ENCODE results near the gene RPP40.
"Not testable (repeated sequence)": the region's sequence is repeated elsewhere in the genome, so short reads cannot be mapped to it uniquely, and the experiment has no call there.

The RPP40 gene, protein sequence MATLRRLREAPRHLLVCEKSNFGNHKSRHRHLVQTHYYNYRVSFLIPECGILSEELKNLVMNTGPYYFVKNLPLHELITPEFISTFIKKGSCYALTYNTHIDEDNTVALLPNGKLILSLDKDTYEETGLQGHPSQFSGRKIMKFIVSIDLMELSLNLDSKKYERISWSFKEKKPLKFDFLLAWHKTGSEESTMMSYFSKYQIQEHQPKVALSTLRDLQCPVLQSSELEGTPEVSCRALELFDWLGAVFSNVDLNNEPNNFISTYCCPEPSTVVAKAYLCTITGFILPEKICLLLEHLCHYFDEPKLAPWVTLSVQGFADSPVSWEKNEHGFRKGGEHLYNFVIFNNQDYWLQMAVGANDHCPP

DNA sequence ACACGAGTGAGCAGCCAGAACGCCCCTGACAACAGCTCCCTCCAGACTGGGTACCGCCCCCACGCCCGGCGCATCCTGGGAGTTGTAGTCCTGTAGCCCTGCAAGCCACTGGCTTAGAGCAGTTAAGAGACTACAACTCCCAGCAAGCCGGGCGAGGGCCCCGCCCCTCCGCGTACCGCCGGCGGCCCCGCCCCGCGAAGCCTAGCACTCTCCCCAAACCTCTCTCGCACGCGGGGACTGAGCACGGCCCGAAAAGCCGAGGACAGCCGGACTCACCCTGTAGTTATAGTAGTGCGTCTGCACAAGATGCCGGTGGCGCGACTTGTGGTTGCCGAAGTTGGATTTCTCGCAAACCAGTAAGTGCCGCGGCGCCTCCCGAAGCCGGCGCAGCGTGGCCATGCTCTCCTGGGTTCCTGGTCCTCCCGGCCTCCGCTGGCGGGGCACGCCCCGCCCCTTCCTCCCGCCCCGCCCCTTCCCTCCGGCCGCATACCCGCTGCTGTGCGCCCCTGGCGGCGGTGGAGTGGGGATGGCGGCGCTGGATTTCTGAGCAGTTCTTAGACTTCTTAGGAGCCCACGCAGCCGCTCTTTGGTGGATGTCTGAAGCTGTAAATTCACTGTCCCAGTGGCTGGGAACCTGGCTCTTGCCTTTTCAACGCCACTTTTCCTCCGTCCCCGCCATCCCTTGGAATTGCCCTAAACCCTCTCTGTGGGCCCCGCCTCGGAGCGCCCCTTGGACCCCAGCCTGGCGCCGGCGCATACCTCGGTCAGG is at the start of gene RPP40:
TSS of gene RPP40 (minus strand) at position 434 of the 769 bp plus-strand sequence. CDS start at position 399, 35 bp downstream.
- DNase-seq = peak; percentile 97

DNA sequence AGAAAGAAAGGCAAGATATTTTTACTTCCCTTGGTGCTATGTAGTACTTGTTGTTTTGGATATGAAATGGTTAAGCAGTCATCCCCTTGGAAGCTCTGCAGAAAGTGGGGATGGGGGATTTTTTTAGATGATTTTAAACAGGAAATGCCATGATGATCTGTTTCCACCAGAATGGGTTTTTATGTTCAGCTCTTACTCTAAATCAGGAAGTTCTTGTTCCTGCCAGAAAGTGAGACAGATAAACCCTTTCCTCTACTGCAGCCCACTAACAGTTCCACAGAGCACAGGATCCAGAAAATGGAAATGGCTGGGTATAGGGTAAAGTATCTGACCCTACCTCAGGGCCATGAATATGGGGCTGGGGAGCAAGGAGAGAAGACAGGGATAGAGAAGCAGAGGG is 49.2 kb upstream of the RPP40 start:
- no peak for DNase-seq

DNA sequence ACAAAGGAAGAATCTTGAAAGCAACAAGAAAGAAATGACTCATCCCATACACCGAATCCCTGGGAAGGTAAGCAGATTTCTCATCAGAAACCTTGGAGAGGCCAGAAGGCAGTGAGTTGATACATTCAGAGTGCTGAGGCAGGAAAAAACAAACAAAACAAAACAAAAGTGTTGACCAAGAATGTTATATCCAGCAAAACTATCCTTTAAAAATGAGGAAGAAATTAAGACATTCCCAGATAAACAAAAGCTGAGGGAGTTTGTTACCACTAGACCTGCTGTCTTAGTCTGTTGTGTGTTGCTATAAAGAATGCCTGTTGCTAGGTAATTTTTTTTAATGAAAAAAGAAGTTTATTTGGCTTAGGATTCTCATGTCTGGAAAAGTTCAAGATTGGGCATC is 47.6 kb upstream of the RPP40 start:
- DNase-seq = no peak

DNA sequence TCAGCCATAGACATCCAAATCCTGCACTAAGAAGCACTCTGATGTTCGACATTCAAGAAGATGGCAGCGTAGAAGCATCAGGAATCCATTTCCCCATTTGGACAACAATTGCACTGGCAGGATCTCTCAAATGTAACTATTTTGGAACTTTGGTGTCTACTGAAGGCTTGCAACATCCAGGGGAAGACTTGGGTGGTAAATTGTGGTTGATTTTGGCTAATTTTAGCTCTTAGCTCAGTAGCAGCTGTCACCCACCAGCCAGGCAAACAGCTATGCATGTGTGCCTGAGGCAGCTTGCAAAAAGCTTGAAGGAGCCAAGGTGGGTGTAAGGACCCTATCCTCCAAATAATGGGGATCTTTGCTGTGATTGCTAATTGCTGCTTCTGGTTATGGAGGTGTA is 46.2 kb upstream of the RPP40 start:
- DNase-seq = no peak

DNA sequence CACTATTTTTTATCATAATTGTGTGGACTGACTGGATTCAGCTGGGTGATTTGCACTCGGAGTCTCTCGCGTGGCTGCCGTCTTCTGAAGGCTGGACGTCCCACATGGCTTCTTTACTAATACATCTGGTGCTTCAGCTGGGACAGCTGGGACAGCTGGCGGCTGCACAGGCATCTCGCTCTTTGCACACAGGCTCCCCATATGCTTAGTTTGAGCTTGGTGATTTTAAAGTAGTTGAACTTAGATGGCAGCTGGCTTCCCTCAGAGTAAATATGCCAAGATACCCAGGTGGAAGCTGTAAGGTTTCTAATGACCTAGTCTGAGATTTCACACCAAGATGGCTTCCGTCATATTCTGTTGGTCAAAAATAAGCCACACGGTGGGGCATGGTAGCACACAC is 42.6 kb upstream of the RPP40 start:
- DNase-seq = no peak

DNA sequence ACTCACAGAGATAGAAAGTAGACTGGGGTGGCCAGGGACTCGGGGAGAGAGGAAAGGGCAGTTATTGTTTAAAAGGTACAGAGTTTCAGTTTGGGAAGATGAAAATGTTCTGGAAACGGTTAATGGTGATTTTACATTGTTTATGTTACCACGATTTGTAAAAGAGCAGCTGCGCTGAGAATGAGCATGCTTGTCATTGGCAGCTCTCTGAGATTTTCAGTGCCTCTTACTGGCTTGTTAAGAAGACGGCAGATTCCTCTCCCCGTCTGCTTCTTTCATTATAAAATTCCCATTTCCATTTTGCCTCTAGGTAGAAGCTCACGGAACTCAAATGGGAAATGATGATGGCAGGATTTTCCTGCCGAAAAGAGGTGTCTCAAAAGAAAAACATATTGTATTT is 41.6 kb upstream of the RPP40 start:
- no peak for DNase-seq

DNA sequence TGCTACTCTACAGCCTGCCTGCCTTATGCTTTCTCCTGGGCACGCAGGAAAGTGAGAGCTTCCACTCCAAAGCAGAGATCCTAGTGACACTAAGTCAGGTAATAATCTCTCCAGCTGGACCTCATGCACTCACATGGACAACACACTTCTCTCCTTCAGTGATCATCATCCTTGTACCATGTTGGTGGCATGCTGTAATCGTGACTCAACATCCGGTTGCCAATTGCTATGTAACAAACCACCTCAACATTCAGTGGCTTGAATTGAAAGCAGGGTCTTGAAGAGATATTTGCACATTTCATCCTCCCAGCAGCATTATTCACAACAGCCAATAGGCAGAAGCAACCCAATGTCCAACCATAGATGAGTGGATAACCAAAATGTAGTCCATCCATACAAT is 41.0 kb upstream of the RPP40 start:
- DNase-seq = no peak

DNA sequence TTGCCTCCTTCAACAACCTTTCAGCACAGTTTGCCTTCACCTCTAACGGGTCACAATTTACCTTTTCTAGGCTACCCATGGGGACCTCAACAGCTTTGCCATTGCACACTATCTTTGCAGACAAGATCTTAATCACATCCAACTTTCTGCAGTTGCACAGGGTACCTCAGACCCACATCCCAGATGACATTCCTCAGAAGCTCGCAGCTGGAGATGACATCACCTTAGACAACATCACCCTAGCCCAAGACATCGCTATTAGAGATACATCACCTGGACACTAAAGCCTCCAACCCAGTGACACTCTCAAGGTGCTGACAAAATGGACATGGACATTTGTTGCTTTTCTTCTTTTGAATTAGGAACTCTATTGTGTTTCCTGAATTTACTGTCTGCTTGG is 38.6 kb upstream of the RPP40 start:
- DNase-seq = no peak

DNA sequence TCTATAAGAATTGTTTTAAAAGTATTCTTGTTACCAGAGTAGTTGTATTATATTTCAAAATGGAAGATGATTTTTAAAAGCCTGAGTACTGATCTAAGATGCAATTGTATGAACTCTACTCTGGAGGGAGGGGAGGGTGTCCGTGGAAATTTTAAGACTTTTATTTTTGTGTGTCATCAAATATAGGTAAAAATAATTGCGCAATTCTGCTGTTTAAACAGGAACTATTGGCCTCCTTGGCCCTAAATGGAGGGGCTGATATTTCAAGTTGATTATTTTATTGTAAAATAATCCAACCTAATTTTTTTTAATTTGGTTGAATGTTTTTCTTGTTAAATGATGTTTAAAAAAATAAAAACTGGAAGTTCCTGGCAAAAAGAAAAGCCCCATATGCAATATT is 38.1 kb upstream of the RPP40 start:
- DNase-seq = no peak

DNA sequence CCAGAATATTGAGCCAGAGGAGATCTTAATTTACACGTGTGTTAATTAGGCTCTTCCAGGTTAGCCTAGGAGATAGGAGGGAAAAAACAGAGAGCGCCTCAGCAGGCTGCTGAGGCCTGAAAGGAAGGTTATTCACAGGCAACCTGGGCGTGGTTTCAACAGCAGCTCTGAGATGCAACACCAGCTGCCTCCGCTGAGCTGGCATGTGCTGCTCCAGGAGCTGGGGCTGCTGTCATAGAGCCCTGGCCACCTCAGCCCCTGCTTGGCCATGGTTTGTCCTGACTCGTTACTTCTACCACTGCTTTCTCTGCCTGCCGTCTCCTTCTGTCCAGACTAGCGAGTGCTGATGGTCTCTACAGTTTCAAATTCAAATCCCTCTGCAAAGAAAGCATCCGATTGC is 32.4 kb upstream of the RPP40 start:
- no peak for DNase-seq

DNA sequence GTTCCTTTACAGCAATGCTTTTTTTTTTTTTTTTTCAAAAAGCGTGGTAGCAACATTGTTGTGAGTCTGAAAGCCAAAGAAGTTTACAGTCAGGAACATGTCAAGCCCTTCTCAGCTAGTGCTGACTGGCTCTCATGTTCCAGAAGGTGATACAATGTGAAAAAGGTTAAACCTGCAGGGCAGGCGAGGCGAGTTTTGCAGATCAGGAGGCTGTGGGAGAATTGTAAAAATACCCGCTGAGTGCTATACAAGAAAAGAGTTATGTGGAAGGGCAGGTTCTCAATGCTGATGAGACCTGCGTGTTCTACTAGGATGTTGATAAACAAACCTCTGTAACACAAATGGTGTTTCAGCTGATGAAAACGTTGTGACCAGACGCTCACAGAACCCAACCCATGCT is 30.9 kb upstream of the RPP40 start:
- no peak for DNase-seq

DNA sequence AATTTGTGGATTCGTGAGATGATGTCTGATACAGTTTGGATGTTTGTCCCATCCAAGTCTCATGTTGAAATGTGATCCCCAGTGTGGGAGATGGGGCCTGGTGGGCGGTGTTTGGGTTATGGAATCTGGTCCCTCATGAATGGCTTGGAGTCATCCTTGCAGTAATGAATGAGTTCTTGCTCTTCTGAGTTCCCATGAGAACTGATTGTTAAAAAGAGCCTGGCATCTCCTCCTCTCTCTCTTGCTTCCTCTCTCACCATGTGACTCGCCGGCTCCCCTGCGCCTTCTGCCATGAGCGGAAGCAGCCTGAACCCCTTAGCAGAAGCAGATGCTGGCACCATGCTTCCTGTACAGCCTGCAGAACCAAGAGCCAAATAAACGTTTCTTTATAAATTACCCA is 30.5 kb upstream of the RPP40 start:
- no peak for DNase-seq

DNA sequence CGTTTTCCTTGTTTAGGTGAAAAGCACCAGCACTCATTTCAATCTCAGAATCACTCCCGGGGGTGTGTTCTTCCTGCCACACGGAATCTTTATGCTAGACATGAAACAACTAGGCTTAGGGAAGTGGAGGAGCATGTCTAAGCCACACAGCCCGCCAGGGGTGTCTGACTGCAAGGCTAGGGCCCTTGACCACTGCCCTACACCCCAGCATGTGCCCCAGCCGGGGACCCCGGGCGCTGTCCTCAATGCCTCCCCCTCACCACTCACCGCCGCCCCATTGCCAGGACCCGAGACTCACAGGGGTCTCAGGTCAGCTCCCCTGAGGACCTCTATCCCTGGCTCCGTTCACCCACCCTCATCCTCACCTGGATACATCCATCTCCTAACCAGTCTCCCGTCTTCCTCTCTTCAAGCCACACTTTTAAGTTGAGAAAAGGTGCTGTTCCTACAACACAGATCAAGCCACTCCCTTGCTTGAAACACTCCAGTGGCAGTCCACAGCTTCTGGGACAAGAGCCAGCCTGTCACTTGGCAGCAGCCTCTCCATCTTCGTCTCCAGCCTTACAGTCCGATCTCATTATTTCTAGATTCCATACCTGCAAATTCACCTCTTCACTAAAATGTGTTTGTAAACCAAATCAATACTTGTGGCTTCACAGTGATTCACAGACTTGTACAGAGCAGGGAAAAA is 29.5 kb upstream of the RPP40 start:
- not testable (repeated sequence) for DNase-seq

DNA sequence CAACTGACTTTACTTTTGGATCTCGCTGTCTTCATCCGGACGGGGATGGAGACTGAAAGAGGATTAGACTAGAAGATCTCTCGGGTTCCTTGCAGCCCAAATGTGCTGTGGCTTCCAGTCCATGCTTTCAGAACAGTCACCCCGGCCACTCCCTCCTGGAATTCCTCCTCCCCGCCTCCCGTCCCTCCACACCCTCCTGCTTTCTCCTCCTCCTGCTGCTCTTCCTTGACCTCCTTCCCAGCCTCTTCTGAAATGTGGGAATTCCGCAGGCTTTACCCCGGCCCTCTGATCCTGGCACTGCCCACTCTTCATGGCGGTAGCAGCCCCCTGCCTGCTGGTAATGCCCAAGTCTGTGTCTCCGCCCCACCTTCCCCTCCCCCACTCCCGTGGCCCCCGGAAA is 28.9 kb upstream of the RPP40 start:
- DNase-seq = not testable (repeated sequence)

DNA sequence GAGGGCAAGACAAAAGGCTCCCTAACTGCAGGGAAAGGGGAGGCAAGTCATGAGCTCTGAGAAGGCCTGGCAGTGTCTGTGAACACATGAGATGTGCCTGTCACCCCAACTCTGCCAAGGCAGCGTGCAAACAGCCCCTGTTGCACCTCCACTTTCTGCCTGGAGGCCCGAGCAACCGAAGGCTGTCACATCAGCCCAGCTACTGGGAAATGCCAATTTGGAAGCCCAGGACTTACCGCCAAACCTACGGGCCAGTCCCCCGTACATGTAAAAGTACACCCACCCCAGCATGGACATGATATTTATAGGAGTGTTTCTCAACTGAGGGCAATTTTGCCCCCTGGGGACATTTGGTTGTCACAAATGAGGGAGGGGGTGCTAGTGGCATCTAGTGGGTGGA is 27.3 kb upstream of the RPP40 start:
- no peak for DNase-seq

DNA sequence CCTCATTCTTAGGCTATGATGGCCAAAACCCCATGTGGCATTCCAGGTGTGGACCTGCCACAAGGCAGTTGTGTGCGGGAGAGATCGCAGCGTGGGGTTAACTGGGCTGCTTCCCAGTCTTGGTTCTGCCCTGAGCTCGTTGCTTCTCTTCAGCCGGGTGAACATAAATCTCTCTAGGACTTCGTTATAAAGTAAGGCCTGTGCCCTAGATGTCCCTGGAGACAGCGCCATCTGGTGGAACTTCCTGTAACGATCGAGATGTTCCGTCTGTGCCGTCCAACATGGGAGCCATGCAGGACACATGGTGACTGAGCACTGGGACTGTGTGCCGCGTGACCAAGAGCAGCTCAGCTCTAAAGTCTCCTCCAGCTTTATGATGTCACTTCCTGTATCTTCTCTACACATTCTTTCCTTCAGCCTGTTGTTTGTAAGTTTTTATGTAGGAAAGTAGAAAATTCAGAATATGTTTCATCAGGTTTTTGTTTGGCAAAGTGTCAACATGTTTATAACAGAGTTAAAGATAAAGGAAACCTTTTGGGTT is 26.8 kb upstream of the RPP40 start:
- peak; percentile 40 for DNase-seq

DNA sequence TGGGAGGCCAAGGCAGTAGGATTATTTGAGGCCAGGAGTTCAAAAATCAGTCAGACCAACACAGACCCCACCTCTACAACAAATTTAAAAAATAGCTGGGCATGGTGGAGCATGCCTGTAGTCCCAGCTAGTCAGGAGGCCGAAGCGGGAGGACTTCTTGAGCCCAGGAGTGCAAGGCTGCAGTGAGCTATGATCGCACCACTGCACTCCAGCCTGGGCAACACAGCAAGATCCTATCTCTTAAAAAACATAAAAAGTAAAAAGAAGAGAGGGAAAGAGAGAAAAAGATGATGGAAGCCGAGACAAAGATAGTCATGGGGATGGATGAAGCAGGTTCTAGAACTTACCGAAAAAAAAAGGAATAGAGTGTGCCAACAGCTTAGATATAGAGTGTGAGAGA is 25.8 kb upstream of the RPP40 start:
- no peak for DNase-seq

DNA sequence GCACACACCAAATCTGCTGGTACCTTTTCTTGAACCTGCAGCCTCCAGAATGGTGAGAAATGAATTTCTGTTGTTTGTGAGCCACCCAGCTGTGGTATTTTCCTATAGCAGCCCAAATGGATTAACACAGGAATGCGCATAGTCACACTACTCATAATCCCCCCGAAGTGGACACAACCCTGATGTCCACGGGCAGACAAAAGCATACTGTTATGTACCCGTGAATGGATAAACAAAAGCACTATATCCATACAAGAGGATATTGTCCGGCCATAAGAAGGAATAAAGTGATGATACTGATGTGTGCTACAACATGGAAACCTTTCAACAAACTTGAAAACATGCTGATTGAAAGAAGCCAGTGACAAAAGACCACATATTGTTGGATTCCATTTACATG is 25.1 kb upstream of the RPP40 start:
- DNase-seq = no peak

DNA sequence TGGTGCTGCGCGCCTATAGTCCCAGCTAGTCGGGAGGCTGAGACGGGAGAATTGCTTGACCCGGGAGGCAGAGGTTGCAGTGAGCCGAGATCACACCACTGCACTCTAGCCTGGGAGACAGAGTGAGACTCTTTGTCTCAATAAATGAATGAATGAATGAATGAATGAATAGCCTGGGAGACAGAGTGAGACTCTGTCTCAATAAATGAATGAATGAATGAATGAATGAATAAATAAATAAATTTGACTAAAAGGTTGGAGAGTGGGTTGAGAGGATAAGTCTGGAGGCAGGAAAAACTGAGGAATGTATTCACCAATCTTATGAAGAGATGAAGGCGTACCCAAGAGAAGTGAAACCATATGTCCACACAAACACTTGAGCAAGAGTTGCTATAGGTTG is 24.5 kb upstream of the RPP40 start:
- DNase-seq = no peak

DNA sequence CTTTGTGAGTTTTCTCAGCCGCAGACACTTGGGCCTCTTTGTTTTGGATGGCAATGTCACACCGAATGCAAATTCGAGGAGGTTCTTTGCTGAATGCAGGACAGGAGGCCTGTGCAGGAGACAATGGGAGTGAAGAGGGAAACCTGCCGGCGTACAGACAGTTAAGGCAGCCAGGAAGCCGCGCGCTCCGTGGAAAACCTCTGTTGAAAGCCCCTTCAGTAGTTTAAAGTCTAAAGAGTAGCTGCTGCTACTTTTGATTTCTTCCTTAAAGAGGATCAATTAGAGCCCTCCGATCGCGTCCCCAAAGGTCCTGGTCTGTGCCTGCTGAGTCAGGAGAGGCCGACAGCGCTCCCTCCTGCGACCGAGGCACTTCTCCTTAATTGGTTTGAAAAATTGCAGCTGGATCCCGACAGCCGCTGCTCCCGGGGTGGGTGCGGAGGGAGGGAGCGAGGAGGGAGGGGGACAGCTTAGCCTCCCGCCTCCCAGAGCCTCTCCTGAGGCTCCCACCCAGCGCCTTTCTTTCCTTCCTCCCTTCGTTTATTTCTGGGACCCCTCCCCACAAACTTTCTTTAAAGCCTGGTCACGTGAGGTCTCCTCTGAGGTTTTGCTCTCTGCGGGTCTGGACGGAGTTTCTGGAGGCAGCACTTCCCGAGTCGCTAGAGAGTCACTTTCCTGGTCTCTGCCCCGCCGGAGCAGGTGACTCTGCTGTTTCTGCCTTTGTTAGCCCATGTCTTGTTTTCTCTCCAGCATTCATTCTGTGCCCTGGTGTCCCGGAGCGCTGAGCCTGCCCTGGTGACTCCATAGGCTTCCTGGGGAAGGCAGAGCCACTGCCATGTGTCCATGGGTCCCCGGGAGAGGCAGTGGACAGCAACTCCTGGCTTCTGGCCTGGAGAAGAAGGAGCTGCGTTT is 22.3 kb upstream of the RPP40 start:
- DNase-seq = no peak

DNA sequence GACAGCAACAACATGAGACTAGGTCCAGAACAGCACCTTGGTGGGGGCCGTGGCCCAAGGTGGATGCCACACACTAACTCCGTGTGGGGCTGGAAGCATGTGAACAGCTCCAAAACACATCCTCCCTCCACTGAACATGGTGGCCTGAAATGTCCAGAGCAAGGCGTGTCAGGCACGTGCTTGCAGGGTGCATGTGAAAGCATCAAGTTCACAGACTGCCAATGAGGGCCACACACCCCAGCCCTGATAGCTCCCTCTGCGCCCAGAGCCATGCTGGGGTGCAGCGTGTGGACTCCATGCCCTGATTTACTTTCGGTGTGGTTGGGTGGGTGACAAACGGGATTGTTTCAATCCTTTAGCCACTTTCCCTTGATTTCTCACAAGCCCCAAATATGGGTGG is 20.1 kb upstream of the RPP40 start:
- no peak for DNase-seq

DNA sequence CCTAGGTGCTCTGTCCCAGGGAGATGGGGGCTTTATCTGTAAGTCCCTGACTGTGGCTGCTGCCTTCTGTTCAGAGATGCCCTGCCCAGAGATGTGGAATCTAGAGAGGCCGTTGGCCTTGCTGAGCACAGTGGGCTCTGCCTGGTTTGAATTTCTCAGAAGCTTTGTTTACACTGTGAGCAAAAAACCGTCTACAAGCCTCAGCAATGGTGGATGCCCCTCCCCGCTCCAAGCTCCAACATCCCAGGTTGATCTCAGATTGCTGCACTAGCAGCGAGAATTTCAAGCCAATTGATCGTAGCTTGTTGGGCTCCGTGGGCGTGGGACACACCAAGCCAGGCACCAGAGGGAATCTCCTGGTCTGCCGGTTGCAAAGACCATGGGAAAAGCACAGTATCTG is 16.3 kb upstream of the RPP40 start:
- DNase-seq = no peak
